ENCODE data around the gene SLC39A1. TPM values are rescaled to one million over a fixed set of nuclear protein-coding genes. Genes with fewer than 3 reads are reported as not detected.

Gene SLC39A1
- total and polyA plus RNA-seq, 2 donors (not counting 3 experiments of a cell fraction or from before 2014, with no cell fraction given): 75.8 to 98.0 TPM

- H3K79me2 ChIP-seq (ENCODE audit: control insufficient read depth, insufficient read depth, low read length): peaks cover 45% of the 10 kb centered on the region
- dilution Hi-C loops (cut with MboI; ENCODE audit: extremely low pct_ligation_motif_present, low sequenced_read_pairs) (no loop called here), intact Hi-C loops (cut with micrococcal nuclease) (loop anchor here (1.0 kb wide), 4 partner anchors 13 to 36 kb away; partner anchors contain the start of genes DENND4B and JTB)
- H3K4me1 ChIP-seq (ENCODE audit: control insufficient read depth, extremely low read depth, insufficient read depth, low read length): peaks cover 38% of the 10 kb centered on the region
- peak overlapping the region; percentile 31 for H3K4me2 ChIP-seq (ENCODE audit: insufficient read depth, low read length)
- H3K9me1 ChIP-seq (replicated peaks; ENCODE audit: control insufficient read depth, extremely low read depth, insufficient read depth, low read length): no peaks in the 10 kb centered on the region
- peak overlapping the region; percentile 47 for H2AFZ ChIP-seq (ENCODE audit: low read depth, low read length)
- H3K9me3 ChIP-seq (replicated peaks; ENCODE audit: control insufficient read depth, insufficient read depth, low read length): no peaks in the 10 kb centered on the region
- peaks cover 0 to 15% of the 10 kb centered on the region in 2 experiments for H3K36me3 ChIP-seq (ENCODE audit: control insufficient read depth in 2 of 2, extremely low read depth in 1 of 2, insufficient read depth in 2 of 2, low read length in 2 of 2)
- TSS peak; percentile 1 for BruUV-seq (replicated peaks)
- ChIA-PET POLR2A (interaction anchor here (0.9 kb wide), 1 partner anchor 12 kb away, joined by 5 read pairs; the partner anchor contains the start of gene DENND4B), CTCF (interaction anchor here (1.5 to 4.2 kb wide), 4 partner anchors 8 to 22 kb away, joined by 4 to 25 read pairs (median 7); partner anchors contain the start of genes CREB3L4, DENND4B and JTB)
- H4K20me1 ChIP-seq (replicated peaks; ENCODE audit: control insufficient read depth, extremely low read depth, insufficient read depth, low read length): no peaks in the 10 kb centered on the region
- DNase-seq (ENCODE audit: low read depth, low spot score): no peak
- H3K27ac ChIP-seq (ENCODE audit: insufficient read depth, low read depth, low read length): no peak overlapping the region
- H3K27me3 ChIP-seq (ENCODE audit: control insufficient read depth in 2 of 2, insufficient read depth in 2 of 2, low read length in 2 of 2): no peaks in the 10 kb centered on the region
- no peak overlapping the region for H3K4me3 ChIP-seq (replicated peaks in 1 of 3; ENCODE audit: insufficient read depth in 1 of 3, low read depth in 1 of 3, low read length in 3 of 3)
- no peak for FAIRE-seq
- TF ChIP-seq JUN (IDR thresholded peaks at IDR 0.05; ENCODE audit: borderline replicate concordance, insufficient read depth, insufficient read length, low read depth) (no peak), MAX (IDR thresholded peaks at IDR 0.05; ENCODE audit: insufficient read depth, insufficient read length) (no peak), MYC (IDR thresholded peaks at IDR 0.05; ENCODE audit: low read depth, low read length) (no peak), CTCF (IDR thresholded peaks at IDR 0.05; ENCODE audit: extremely low read depth in 1 of 2, insufficient read depth in 1 of 2, low read depth in 1 of 2, low read length in 2 of 2) (no peak), POLR2A (IDR thresholded peaks at IDR 0.05; ENCODE audit: low read depth, low read length) (no peak), GATA2 (IDR thresholded peaks at IDR 0.05; ENCODE audit: insufficient read depth, insufficient read length, low read depth, low read length) (no peak), EZH2 (IDR thresholded peaks at IDR 0.05; ENCODE audit: borderline replicate concordance, low read depth, low read length, severe bottlenecking) (no peak), FOS (IDR thresholded peaks at IDR 0.05; ENCODE audit: borderline replicate concordance, insufficient read depth, low read length) (no peak), POLR2AphosphoS5 (IDR thresholded peaks at IDR 0.05; ENCODE audit: insufficient read depth, low read depth, low read length) (no peak)
- H3K9ac ChIP-seq (replicated peaks; ENCODE audit: extremely low read depth, insufficient read depth, low read length): no peak overlapping the region
Measured at GRCh38 chr1:153958961-153959260, 4.4 kb downstream of the SLC39A1 start.
